Sigmoid colon (tissue), 4 donors: Measurements from ENCODE around the gene PALM3.

Experiments
- CTCF ChIP-seq, 4 experiments: fragments of 450-650 bp in 3 of 4; fragments of 200-600 bp in 1 of 4; IDR thresholded peaks; one replicate each; pipeline ENCODE4 v1.5.1; 2016 to 2019; ENCODE audit warnings: antibody characterized with exemption in 4 of 4, mild to moderate bottlenecking in 3 of 4, moderate library complexity in 2 of 4
- POLR2A ChIP-seq, 2 donors: fragments of 450-650 bp; IDR thresholded peaks; one replicate each; pipeline ENCODE4 v1.6.1; 2016; ENCODE audit warnings: antibody characterized with exemption in 2 of 2, mild to moderate bottlenecking in 2 of 2, moderate library complexity in 2 of 2
- POLR2AphosphoS5 ChIP-seq, 4 donors: sonication (generic); formaldehyde crosslinking; IDR thresholded peaks; one replicate each; pipeline ENCODE4 v1.6.1; 2017; ENCODE audit warnings: antibody characterized with exemption in 4 of 4

GRCh38 chr19:14053032-14053431 is 8.8 kb downstream of the PALM3 start:
- TF ChIP-seq POLR2AphosphoS5 (IDR thresholded peaks at IDR 0.05) (no peak), CTCF (IDR thresholded peaks at IDR 0.05) (no peak), POLR2A (IDR thresholded peaks at IDR 0.05) (no peak)
